ENCODE data around the gene MACROD1. TPM values are rescaled to one million over a fixed set of nuclear protein-coding genes. Genes with fewer than 3 reads are reported as not detected.

The MACROD1 gene
- total RNA-seq, 6 experiments from 2014 or later: 11.8 to 17.0 (median 13.1) TPM

- Mint-ChIP-seq H3K4me1 (ENCODE audit: low read depth) (peaks cover 6% of the 10 kb centered on the region), H3K27me3 (ENCODE audit: insufficient read depth) (no peaks in the 10 kb centered on the region), H3K9me3 (no peaks in the 10 kb centered on the region), H3K27ac (no peak overlapping the region), H3K36me3 (ENCODE audit: low read depth) (no peaks in the 10 kb centered on the region), H3K4me3 (no peak overlapping the region)
- peak; percentile 23 for DNase-seq
- peak; percentile 95 for TF ChIP-seq CTCF (IDR thresholded peaks at IDR 0.05)
Measured at GRCh38 chr11:64146036-64146955, 19.6 kb downstream of the MACROD1 start.

DNA sequence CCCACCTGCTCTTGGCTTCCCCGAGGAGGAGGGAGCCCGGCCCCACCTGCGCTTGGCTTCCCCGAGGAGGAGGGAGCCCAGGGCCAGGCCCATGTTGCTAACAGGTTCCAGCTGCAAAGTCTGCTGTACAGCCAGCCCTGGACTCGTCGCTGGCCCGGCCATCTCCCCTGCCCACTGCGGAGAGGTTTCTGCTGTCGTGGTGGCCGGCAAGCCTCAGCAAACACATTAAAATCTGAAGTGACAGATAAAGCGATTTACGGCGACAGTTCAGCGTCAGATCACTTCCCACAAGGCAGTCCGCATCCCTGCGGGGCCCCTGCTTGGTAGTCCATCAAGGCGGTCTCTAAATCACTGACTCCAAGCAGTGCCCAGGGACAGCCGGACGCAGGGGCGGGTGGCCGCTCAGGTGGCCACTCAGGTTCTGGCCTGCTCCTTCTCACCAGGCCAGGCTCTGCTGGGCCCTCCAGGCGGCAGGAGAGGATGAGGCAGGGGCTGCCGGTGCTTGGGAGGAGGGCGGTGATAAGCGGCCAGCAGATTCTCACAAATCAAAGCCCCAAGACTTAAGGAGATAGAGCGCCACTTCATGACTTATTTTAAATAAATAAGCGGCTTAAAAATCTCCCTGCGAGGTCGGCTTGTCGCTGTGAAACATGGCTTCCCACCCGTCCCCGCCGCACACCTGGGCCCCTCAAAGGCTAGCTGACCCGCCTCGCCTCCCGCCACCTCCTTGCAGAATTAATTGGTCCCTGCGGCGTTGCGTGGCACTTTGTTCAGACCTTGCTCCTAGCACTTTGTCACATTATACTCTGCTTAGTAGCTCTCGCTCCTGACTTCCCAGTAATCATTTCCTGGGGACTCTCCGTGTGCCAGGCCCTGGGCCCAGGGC, 21.1 kb downstream of the MACROD1 start:
- no peaks in the 10 kb centered on the region for H3K9me3 Mint-ChIP-seq
- peaks cover 6% of the 10 kb centered on the region for H3K4me1 Mint-ChIP-seq (ENCODE audit: low read depth)
- no peaks in the 10 kb centered on the region for H3K36me3 Mint-ChIP-seq (ENCODE audit: low read depth)
- H3K27ac Mint-ChIP-seq: no peak overlapping the region
- H3K4me3 Mint-ChIP-seq: no peak overlapping the region
- no peaks in the 10 kb centered on the region for H3K27me3 Mint-ChIP-seq (ENCODE audit: insufficient read depth)
- DNase-seq: no peak
- TF ChIP-seq CTCF (IDR thresholded peaks at IDR 0.05): no peak

- no peaks in the 10 kb centered on the region for H3K27me3 Mint-ChIP-seq (ENCODE audit: insufficient read depth)
- H3K27ac Mint-ChIP-seq: no peak overlapping the region
- DNase-seq: no peak
- no peak overlapping the region for H3K4me3 Mint-ChIP-seq
- no peaks in the 10 kb centered on the region for H3K4me1 Mint-ChIP-seq (ENCODE audit: low read depth)
- no peak for TF ChIP-seq CTCF (IDR thresholded peaks at IDR 0.05)
- no peaks in the 10 kb centered on the region for H3K36me3 Mint-ChIP-seq (ENCODE audit: low read depth)
- no peaks in the 10 kb centered on the region for H3K9me3 Mint-ChIP-seq
Measured at GRCh38 chr11:64141081-64141783, 24.7 kb downstream of the MACROD1 start.

GRCh38 chr11:64140082-64140481, 25.8 kb downstream of the MACROD1 start:
- no peak for DNase-seq
- Mint-ChIP-seq H3K9me3 (no peaks in the 10 kb centered on the region), H3K4me3 (no peak overlapping the region), H3K36me3 (ENCODE audit: low read depth) (no peaks in the 10 kb centered on the region), H3K4me1 (ENCODE audit: low read depth) (no peaks in the 10 kb centered on the region), H3K27ac (no peak overlapping the region), H3K27me3 (ENCODE audit: insufficient read depth) (no peaks in the 10 kb centered on the region)
- no peak for TF ChIP-seq CTCF (IDR thresholded peaks at IDR 0.05)

GRCh38 chr11:64139049-64139448, 26.9 kb downstream of the MACROD1 start:
- H3K9me3 Mint-ChIP-seq: no peaks in the 10 kb centered on the region

More at GRCh38 chr11:64139049-64139448, 26.9 kb downstream of the MACROD1 start:
- H3K27me3 Mint-ChIP-seq (ENCODE audit: insufficient read depth): peaks cover 3% of the 10 kb centered on the region; the same call in 1 of the 2 replicates
- no peaks in the 10 kb centered on the region for H3K36me3 Mint-ChIP-seq (ENCODE audit: low read depth)
- no peak overlapping the region for H3K4me3 Mint-ChIP-seq
- no peak overlapping the region for H3K27ac Mint-ChIP-seq
- H3K4me1 Mint-ChIP-seq (ENCODE audit: low read depth): no peaks in the 10 kb centered on the region
- DNase-seq: no peak
- no peak for TF ChIP-seq CTCF (IDR thresholded peaks at IDR 0.05)
